Neutrophil (primary cell): ENCODE data around the gene RFK.

Source experiments
- H3K27ac ChIP-seq: fragments of 200-600 bp; sonication (generic); 2 replicates; pipeline ENCODE4 v1.5.1; 2016; ENCODE audit warnings: mild to moderate bottlenecking, moderate library complexity
- H3K27me3 ChIP-seq: fragments of 200-600 bp; sonication (generic); 2 replicates; pipeline ENCODE4 v1.6.0; 2016; ENCODE audit warnings: mild to moderate bottlenecking
- H3K36me3 ChIP-seq: fragments of 200-600 bp; sonication (generic); 2 replicates; pipeline ENCODE4 v1.5.1; 2017
- H3K4me1 ChIP-seq, 2 experiments: fragments of 200-600 bp in 1 of 2; sonication (generic) in 1 of 2; 1 replicate in 1 of 2; 2 replicates in 1 of 2; pipeline versions ENCODE4 v1.5.1 to v1.6.1; 2013 to 2016; ENCODE audit warnings: low read depth in 1 of 2, low read length in 1 of 2, mild to moderate bottlenecking in 1 of 2, moderate library complexity in 1 of 2; ENCODE audit not compliant: control insufficient read depth in 1 of 2, insufficient read depth in 1 of 2
- H3K4me3 ChIP-seq, 2 experiments: fragments of 200-600 bp in 1 of 2; sonication (generic) in 1 of 2; 1 replicate in 1 of 2; 2 replicates in 1 of 2; pipeline ENCODE4 v1.5.1; 2013 to 2016; ENCODE audit warnings: low read depth in 1 of 2, low read length in 1 of 2, mild to moderate bottlenecking in 1 of 2, moderate library complexity in 1 of 2
- H3K9me3 ChIP-seq: fragments of 200-600 bp; sonication (generic); 2 replicates; pipeline ENCODE4 v1.5.1; 2016
- CTCF ChIP-seq: fragments of 200-600 bp; sonication (generic); IDR thresholded peaks from 2 replicates; pipeline ENCODE4 v1.5.1; 2016; ENCODE audit warnings: antibody characterized with exemption

The RFK gene

GRCh38 chr9:76433836-76434235 lies 39.6 kb upstream of the RFK start:
- no peak overlapping the region for H3K4me3 ChIP-seq
- no peaks in the 10 kb centered on the region for H3K9me3 ChIP-seq
- no peaks in the 10 kb centered on the region for H3K36me3 ChIP-seq
- H3K27me3 ChIP-seq, result no peaks in the 10 kb centered on the region
- H3K27ac ChIP-seq, result no peak overlapping the region
- no peak for TF ChIP-seq CTCF
- no peaks in the 10 kb centered on the region for H3K4me1 ChIP-seq

- Histone ChIP-seq H3K4me1 (no peaks in the 10 kb centered on the region), H3K4me3 (no peak overlapping the region), H3K27ac (no peak overlapping the region), H3K27me3 (no peaks in the 10 kb centered on the region), H3K9me3 (no peaks in the 10 kb centered on the region), H3K36me3 (no peaks in the 10 kb centered on the region)
- TF ChIP-seq CTCF, result no peak
Measured at GRCh38 chr9:76433406-76433805, 39.2 kb upstream of the RFK start.

- Histone ChIP-seq H3K27ac (no peak overlapping the region), H3K36me3 (no peaks in the 10 kb centered on the region), H3K9me3 (no peaks in the 10 kb centered on the region), H3K27me3 (no peaks in the 10 kb centered on the region), H3K4me1 (no peaks in the 10 kb centered on the region), H3K4me3 (no peak overlapping the region)
- TF ChIP-seq CTCF, result no peak
Measured at GRCh38 chr9:76431601-76432000, 37.4 kb upstream of the RFK start.

- Histone ChIP-seq H3K4me1 (no peaks in the 10 kb centered on the region), H3K4me3 (no peak overlapping the region), H3K9me3 (no peaks in the 10 kb centered on the region), H3K27me3 (no peaks in the 10 kb centered on the region), H3K36me3 (no peaks in the 10 kb centered on the region), H3K27ac (no peak overlapping the region)
- TF ChIP-seq CTCF, result no peak
Measured at GRCh38 chr9:76426807-76427419, 32.7 kb upstream of the RFK start.

- H3K4me1 ChIP-seq, result no peaks in the 10 kb centered on the region
- H3K36me3 ChIP-seq, result no peaks in the 10 kb centered on the region
- H3K4me3 ChIP-seq, result no peak overlapping the region
- TF ChIP-seq CTCF, result no peak
- H3K27me3 ChIP-seq, result no peaks in the 10 kb centered on the region
- H3K9me3 ChIP-seq, result no peaks in the 10 kb centered on the region
- H3K27ac ChIP-seq, result no peak overlapping the region
Measured at GRCh38 chr9:76425677-76426453, 31.6 kb upstream of the RFK start.
